Endothelial cell of umbilical vein (primary cell): ENCODE data around the gene TGM6. TPM values are rescaled to one million over a fixed set of nuclear protein-coding genes. Genes with fewer than 3 reads are reported as not detected.

Source experiments
- BruUV-seq: library from RNA; stranded (reverse); fragments of 400-500 nt; replicated peaks from 2 replicates; lab custom pipeline; 2021; lab: Mats Ljungman, UMichigan
- CTCF ChIA-PET: fragments of 300-600, 350-600 bp; sonication (Branson Sonifier 250); formaldehyde crosslinking; loops from one replicate; lab custom pipeline; 2021; ENCODE audit warnings: antibody characterized with exemption, inconsistent platforms; lab: Charles Lee
- POLR2A ChIA-PET: fragments of 300-600, 350-600 bp; sonication (Branson Sonifier 250); formaldehyde crosslinking; loops from one replicate; lab custom pipeline; 2021; ENCODE audit warnings: antibody characterized with exemption, inconsistent platforms; lab: Charles Lee
- DNase-seq: peaks from one replicate; pipeline ENCODE4 v3.0.0-alpha.2; 2011; ENCODE audit warnings: low read depth, low spot score
- FAIRE-seq: peaks from 2 replicates; lab custom pipeline; 2011; peaks lifted over from hg19 to GRCh38; lab: Jason Lieb, UNC
- H2AFZ ChIP-seq: 2 replicates; pipeline ENCODE4 v1.6.0; 2012; ENCODE audit warnings: low read depth, low read length, control low read depth, inconsistent platforms
- H3K27ac ChIP-seq: 2 replicates; pipeline ENCODE4 v1.5.1; 2011; ENCODE audit warnings: low read depth, mild to moderate bottlenecking, control low read depth, low read length, moderate library complexity; ENCODE audit not compliant: insufficient read depth
- H3K27me3 ChIP-seq, 2 experiments: 2 replicates each; pipeline versions ENCODE4 v1.6.0 to v1.6.1; 2011; ENCODE audit warnings: low read length in 2 of 2, mixed read lengths in 1 of 2; ENCODE audit not compliant: control insufficient read depth in 2 of 2, insufficient read depth in 2 of 2
- H3K36me3 ChIP-seq, 2 experiments: 2 replicates in 1 of 2; 3 replicates in 1 of 2; pipeline ENCODE4 v1.5.1; 2011; ENCODE audit warnings: low read length in 2 of 2, mild to moderate bottlenecking in 1 of 2, moderate library complexity in 1 of 2; ENCODE audit not compliant: control insufficient read depth in 2 of 2, insufficient read depth in 2 of 2; ENCODE audit errors: extremely low read depth in 1 of 2
- H3K4me1 ChIP-seq: 3 replicates; pipeline ENCODE4 v1.5.1; 2011; ENCODE audit warnings: mild to moderate bottlenecking, low read length; ENCODE audit not compliant: control insufficient read depth, insufficient read depth; ENCODE audit errors: extremely low read depth
- H3K4me2 ChIP-seq: 2 replicates; pipeline ENCODE4 v1.6.1; 2011; ENCODE audit warnings: low read length, control low read depth, mixed read lengths; ENCODE audit not compliant: insufficient read depth
- H3K4me3 ChIP-seq, 3 experiments: fragments of 200-600 bp in 1 of 3; sonication (generic), shearing (Covaris generic) in 1 of 3; replicated peaks in 1 of 3; 2 replicates each; pipeline ENCODE4 v1.5.1; 2011 to 2016; ENCODE audit warnings: control low read depth in 3 of 3, low read length in 3 of 3, mild to moderate bottlenecking in 2 of 3, inconsistent platforms in 1 of 3, low read depth in 1 of 3, moderate library complexity in 1 of 3; ENCODE audit not compliant: insufficient read depth in 1 of 3
- H3K79me2 ChIP-seq: 2 replicates; pipeline ENCODE4 v1.6.0; 2012; ENCODE audit warnings: low read length, inconsistent platforms; ENCODE audit not compliant: control insufficient read depth, insufficient read depth
- H3K9ac ChIP-seq: replicated peaks from 2 replicates; pipeline ENCODE3; 2011; ENCODE audit warnings: low read length, control low read depth; ENCODE audit not compliant: insufficient read depth; ENCODE audit errors: extremely low read depth
- H3K9me1 ChIP-seq: replicated peaks from 3 replicates; pipeline ENCODE4 v1.6.0; 2011; ENCODE audit warnings: mild to moderate bottlenecking, low read length; ENCODE audit not compliant: control insufficient read depth, insufficient read depth; ENCODE audit errors: extremely low read depth
- H3K9me3 ChIP-seq: replicated peaks from 2 replicates; pipeline ENCODE4 v1.5.1; 2012; ENCODE audit warnings: low read length, inconsistent platforms; ENCODE audit not compliant: control insufficient read depth, insufficient read depth
- H4K20me1 ChIP-seq: replicated peaks from 2 replicates; pipeline ENCODE3; 2011; ENCODE audit warnings: mild to moderate bottlenecking, low read length; ENCODE audit not compliant: control insufficient read depth, insufficient read depth; ENCODE audit errors: extremely low read depth
- EZH2 ChIP-seq: IDR thresholded peaks from 2 replicates; pipeline ENCODE4 v1.6.1; 2012; ENCODE audit warnings: borderline replicate concordance, low read depth, mild to moderate bottlenecking, moderate library complexity, low read length, inconsistent platforms; ENCODE audit not compliant: severe bottlenecking
- FOS ChIP-seq: IDR thresholded peaks from 2 replicates; pipeline ENCODE4 v1.6.1; 2011; ENCODE audit warnings: mild to moderate bottlenecking, low read length, moderate library complexity, borderline replicate concordance; ENCODE audit not compliant: insufficient read depth
- GATA2 ChIP-seq: IDR thresholded peaks from 2 replicates; pipeline ENCODE4 v1.7.0; 2011; ENCODE audit warnings: low read depth, mild to moderate bottlenecking, moderate library complexity, mixed read lengths, low read length; ENCODE audit not compliant: insufficient read length, insufficient read depth
- JUN ChIP-seq: IDR thresholded peaks from 2 replicates; pipeline ENCODE4 v1.6.1; 2011; ENCODE audit warnings: borderline replicate concordance, low read depth; ENCODE audit not compliant: insufficient read length, insufficient read depth
- MYC ChIP-seq: IDR thresholded peaks from one replicate; pipeline ENCODE4 v1.6.1; 2011; ENCODE audit warnings: mild to moderate bottlenecking, low read depth, low read length
- POLR2A ChIP-seq: IDR thresholded peaks from 2 replicates; pipeline ENCODE4 v1.6.1; 2012; ENCODE audit warnings: low read depth, mild to moderate bottlenecking, control low read depth, low read length
- POLR2AphosphoS5 ChIP-seq: IDR thresholded peaks from 2 replicates; pipeline ENCODE4 v1.6.1; 2012; ENCODE audit warnings: low read depth, mild to moderate bottlenecking, control low read depth, low read length, moderate library complexity; ENCODE audit not compliant: insufficient read depth
- dilution Hi-C: fragments of 300-500 bp; cut with MboI; formaldehyde crosslinking; loops from one replicate; pipeline ENCODE4 v1.15.0; 2019; ENCODE audit warnings: low sequenced_read_pairs; ENCODE audit not compliant: extremely low pct_ligation_motif_present
- intact Hi-C: fragments of 100-400 bp; cut with micrococcal nuclease; formaldehyde crosslinking; loops from one replicate; pipeline ENCODE4 v1.10.0; 2022
- polyA plus RNA-seq, 4 experiments: library from polyadenylated mRNA; depleted of rRNA in 3 of 4; stranded (reverse) in 3 of 4; unstranded in 1 of 4; fragments of >200 nt; gene quantifications; 2 replicates each; pipeline versions ENCODE4 v1.2.1 to v1.2.3, GENCODE V29; 2011 to 2012; ENCODE audit warnings: missing spikeins in 1 of 4
- total RNA-seq: library from RNA; stranded (reverse); gene quantifications from 2 replicates; pipeline ENCODE4 v1.2.3, GENCODE V29; 2021
- TF ChIP-seq, protein P1 (sequence below), 2 donors: IDR thresholded peaks; 1 replicate in 1 of 2; 2 replicates in 1 of 2; pipeline ENCODE4 v1.5.1; 2011; ENCODE audit warnings: low read length in 2 of 2, mild to moderate bottlenecking in 2 of 2, moderate library complexity in 2 of 2, control low read depth in 1 of 2, inconsistent platforms in 1 of 2, low read depth in 1 of 2; ENCODE audit not compliant: insufficient read depth in 1 of 2; ENCODE audit errors: extremely low read depth in 1 of 2

Gene TGM6
- total and polyA plus RNA-seq, 2 donors (not counting 3 experiments of a cell fraction or from before 2014, with no cell fraction given) = not detected

DNA sequence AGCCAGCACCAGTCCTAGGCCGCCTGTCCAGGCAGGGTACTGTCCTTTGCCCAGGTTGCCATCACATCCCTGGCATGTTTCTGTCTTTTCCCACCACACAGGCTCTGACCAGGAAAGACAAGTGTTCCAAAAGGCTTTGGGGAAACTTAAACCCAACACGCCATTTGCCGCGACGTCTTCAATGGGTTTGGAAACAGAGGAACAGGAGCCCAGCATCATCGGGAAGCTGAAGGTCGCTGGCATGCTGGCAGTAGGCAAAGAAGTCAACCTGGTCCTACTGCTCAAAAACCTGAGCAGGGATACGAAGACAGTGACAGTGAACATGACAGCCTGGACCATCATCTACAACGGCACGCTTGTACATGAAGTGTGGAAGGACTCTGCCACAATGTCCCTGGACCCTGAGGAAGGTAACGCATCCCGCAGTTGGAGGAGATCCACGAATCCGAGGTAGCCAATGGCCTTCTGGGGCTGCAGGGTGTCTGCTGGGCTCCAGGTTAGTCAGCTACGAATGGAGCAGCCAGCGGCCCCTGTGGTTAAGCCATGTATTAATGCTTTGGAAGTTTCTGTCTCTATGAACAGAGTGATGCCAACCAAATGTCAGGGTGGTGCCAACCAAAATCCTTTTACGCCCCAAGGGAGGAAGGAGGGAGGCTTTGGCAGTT lies 48.7 kb upstream of the TGM6 start:
- dilution Hi-C loops = no loop called here
- Histone ChIP-seq H3K36me3 (no peaks in the 10 kb centered on the region), H3K9me3 (no peaks in the 10 kb centered on the region), H3K9me1 (no peaks in the 10 kb centered on the region), H2AFZ (no peak overlapping the region), H3K27me3 (peaks cover 0 to 4% of the 10 kb centered on the region in 2 experiments), H3K4me3 (no peak overlapping the region), H3K9ac (no peak overlapping the region), H3K4me2 (no peak overlapping the region), H3K79me2 (no peaks in the 10 kb centered on the region), H3K27ac (no peak overlapping the region), H4K20me1 (no peaks in the 10 kb centered on the region), H3K4me1 (no peaks in the 10 kb centered on the region)
- TF ChIP-seq POLR2AphosphoS5 (no peak), FOS (no peak), GATA2 (no peak), JUN (no peak), MYC (no peak), EZH2 (no peak), POLR2A (no peak)
- TF ChIP-seq, protein P1, sequence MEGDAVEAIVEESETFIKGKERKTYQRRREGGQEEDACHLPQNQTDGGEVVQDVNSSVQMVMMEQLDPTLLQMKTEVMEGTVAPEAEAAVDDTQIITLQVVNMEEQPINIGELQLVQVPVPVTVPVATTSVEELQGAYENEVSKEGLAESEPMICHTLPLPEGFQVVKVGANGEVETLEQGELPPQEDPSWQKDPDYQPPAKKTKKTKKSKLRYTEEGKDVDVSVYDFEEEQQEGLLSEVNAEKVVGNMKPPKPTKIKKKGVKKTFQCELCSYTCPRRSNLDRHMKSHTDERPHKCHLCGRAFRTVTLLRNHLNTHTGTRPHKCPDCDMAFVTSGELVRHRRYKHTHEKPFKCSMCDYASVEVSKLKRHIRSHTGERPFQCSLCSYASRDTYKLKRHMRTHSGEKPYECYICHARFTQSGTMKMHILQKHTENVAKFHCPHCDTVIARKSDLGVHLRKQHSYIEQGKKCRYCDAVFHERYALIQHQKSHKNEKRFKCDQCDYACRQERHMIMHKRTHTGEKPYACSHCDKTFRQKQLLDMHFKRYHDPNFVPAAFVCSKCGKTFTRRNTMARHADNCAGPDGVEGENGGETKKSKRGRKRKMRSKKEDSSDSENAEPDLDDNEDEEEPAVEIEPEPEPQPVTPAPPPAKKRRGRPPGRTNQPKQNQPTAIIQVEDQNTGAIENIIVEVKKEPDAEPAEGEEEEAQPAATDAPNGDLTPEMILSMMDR (IDR thresholded peaks at IDR 0.05; ENCODE audit: extremely low read depth in 1 of 2, insufficient read depth in 1 of 2, low read depth in 1 of 2, low read length in 2 of 2) = no peak
- DNase-seq (no peak), FAIRE-seq (no peak)
- intact Hi-C loops = no loop called here
- BruUV-seq = no TSS peak
- CTCF ChIA-PET = interaction anchor here (1.3 kb wide), 1 partner anchor 13 kb away, joined by 3 read pairs; no protein-coding TSS in a partner anchor
- POLR2A ChIA-PET = no interaction called here
